ENCODE measurements around the gene SYPL2.

SYPL2 gene

DNA sequence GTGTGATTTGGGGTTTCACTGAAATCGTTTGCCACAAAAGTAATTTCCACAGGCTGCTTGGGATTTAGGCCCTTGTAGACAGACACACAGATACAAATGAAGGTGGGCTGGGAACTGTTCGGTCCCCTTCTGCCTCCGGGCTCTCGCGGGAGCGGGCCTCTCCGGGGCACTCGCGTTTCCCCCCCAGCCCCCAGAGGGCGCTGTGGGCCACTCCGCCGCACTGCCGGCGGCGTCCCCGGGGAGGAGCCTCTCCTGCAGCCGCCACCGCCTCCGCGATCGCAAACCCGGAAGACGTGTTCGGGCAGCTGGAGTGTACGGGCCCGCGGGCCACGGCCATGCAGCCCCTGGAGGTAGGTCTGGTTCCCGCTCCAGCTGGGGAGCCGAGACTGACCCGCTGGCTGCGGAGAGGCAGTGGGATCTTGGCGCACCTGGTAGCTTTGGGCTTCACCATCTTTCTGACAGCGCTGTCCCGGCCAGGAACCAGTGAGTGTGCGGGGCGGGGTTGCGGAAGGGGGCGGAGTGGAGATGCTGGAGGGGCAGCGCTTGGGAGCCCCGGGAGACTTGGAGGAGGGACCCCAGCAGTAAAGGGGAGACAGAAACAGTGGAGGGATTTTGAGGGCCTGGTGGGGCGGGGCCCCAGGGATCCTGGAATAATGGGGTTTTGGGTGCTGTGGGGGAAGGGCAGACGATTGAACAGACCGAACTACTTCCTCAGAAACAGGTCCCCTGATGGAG, 27.6 kb downstream of the SYPL2 start, which contains the start of gene CYB561D1:
Gene CYB561D1 (plus strand): TSS at position 290 of the 735 bp plus-strand sequence. CDS start 46 bp downstream, at position 336.
- DNase-seq: peak; percentile 87

DNA sequence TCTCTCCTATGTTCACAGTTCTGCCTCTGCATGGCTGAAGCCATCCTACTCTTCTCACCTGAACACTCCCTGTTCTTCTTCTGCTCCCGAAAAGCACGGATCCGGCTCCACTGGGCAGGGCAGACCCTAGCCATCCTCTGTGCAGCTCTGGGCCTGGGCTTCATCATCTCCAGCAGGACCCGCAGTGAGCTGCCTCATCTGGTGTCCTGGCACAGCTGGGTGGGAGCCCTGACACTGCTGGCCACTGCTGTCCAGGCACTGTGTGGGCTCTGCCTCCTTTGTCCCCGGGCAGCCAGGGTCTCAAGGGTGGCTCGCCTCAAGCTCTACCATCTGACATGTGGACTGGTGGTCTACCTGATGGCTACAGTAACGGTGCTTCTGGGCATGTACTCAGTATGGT, 29.4 kb downstream of the SYPL2 start:
- no peak for DNase-seq

DNA sequence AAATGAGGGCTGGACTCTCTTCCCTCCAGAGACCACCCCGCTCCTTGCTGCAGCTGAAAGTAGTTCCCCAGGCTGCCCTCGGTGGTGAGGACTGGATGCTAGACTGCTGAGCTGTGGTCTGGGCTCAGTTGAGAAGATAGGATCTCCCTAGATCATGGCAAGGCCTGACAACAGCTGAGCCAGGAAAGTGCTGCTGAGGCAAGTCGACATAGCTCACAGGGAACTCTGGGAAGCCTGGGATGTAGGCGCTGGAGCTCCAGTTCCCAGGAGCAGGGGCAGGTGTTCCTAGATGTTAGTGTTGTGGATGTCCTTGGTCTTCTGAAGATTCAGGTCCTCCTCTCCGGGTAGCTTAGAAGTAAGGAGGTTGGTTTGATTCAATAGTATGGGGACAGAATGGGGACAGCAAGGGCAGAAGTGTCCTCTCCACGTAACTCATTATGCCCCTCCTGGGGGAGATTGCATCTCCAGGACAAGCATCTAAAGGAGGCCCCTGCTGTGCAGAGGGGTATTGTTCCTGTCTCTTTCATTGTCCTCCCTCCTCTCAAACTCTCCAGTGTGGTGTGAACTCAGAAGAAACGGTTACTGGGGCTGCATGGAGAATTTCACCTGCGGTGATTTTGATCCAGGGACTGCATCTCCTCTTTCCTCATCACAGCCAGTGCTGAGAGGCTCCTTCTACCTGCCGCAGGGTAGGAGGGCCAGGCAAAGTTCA, 31.3 kb downstream of the SYPL2 start:
- no peak for DNase-seq

DNA sequence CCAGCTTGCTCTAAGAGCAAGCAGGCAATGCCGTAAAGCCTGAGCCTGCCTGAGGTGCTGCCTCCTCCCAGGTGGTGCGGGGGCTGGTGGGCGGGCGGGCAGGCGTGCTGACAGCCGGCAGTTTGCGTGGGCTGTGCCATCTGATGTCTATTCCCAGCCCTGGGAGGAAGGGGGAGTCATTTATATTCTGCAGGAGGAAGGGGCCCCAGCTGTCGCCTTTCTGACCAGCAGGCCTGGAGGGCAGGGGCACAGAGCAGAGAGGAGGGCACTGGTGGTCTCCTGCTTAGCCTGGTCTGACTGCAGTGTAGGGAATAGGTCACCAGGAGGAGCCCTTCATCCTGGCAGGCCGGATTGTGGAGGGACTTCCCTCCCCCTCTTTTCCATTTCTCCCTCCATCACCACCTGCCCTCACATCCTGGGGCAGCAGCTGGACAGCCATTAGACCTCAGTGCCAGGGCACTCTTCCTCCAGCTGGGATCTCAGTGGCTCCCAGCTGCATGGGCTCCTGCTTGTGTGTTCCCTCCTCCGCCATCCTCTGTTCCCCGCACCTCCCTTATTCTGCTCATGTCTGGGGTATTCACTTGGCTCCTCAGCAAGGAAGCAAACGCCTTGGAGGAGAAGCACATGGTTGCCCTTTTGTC, 31.9 kb downstream of the SYPL2 start:
- peak; percentile 88 for DNase-seq

DNA sequence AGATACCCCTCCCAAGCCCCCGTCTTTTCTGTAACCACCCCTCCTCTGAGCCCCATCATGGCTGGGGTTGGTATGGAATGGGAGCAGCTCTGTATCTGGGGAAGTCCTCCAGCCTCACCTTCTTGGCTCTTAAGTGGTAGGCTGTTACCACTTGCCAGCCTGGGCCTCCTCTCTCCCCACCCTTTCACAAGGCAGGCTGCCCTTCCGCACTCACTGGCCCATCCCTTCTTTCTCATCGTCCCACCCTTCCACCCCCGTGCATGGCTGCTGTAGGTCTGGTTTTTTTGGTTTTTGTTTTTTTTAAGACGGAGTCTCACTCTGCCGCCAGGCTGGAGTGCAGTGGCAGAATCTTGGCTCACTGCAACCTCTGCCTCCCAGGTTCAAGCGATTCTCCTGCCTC, 32.7 kb downstream of the SYPL2 start:
- DNase-seq: no peak

DNA sequence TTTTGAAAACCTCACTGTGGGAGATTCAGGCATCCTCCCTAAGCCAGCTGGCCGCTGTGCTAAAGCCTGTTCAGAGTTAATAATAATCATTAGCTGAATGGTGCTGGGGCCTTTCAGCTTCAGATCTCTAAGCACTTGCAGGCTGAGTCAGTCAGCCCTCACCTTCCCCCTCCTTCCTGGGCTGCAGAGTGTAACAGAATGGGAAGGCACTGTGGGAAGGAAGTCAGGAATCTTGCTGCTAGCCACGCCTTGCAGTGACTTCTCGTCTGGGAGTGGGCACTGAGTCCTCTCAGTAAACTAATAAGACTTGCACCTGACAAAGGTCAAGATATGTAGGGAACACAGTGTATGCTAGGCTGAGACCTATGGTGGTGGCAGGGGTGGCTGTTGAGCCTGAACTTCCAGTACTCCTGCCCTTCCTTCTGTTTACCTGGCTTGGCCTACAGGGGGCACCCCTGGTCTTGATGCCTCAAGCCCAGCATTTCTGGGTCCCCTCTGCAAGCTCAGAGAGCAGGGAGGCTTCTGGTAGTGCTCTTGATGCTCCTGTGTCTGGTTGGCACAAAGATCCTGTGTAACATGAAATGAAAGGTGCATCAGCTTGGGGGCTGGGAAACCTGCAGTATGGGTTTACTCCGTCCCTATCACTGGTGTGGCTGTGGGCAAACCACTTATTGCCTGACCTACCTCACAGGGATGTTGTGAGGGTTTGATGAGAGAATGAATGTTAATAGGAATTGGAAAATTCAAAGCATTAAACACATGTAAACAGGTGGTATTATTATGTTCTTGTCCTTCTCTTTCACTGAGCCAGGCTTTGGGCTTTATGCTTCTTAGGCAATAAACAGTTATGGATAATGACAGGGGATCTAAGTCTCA, 33.6 kb downstream of the SYPL2 start:
- no peak for DNase-seq

DNA sequence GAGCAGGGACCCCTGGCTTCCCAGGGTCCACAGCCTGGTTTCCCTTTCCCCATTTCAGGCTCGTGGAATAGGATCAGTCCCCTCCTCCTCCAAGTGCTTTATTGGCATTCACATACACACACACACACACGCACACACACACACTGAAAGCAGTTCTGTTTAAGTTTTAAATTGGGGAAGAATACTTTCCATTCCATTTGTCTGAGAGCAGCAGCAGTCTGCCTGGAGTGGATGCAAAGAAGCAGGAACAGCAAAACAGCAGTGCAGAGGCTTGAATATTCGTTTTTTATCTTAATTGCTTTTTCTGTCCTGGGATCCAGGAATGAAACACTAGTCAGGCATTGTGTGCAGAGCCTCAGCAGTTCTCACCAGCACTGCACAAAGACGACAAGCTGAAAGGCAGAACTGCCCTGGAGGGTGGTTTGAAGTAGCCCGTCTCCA, 34.6 kb downstream of the SYPL2 start:
- no peak for DNase-seq

DNA sequence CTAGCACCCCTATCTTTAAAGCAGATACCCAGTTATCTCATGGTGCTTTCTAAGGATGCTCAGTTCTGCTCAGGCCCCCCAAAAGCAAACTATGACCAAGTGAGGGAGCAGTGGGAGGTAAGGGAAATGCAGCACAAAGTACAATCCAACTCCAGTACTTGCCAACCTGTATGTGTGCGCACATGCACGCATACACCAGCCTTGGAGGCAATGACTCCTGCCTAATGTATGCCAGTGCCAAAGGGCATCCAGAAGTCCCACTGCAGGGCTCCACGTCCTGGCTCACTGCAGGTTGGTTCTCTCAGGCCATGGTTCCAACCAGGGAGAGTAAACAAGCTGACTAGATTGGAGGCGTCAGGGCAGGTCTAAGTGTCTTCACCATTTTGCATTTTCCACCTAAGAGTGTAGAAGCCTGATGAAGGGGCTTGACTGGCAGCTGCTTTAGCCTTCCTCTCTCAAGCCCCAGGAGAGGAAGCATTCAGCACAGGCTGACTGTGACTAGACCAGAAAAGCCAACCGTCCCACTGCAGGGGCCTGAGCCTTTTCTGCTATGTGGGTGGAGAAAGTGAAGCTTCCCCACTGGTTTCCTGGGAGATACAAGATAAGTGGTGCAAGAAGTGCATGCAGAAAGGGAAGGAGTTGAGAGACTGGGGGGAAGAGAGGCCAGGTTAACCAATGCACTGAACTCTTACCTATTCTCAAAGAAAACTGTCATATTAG, 35.5 kb downstream of the SYPL2 start:
- DNase-seq: no peak

DNA sequence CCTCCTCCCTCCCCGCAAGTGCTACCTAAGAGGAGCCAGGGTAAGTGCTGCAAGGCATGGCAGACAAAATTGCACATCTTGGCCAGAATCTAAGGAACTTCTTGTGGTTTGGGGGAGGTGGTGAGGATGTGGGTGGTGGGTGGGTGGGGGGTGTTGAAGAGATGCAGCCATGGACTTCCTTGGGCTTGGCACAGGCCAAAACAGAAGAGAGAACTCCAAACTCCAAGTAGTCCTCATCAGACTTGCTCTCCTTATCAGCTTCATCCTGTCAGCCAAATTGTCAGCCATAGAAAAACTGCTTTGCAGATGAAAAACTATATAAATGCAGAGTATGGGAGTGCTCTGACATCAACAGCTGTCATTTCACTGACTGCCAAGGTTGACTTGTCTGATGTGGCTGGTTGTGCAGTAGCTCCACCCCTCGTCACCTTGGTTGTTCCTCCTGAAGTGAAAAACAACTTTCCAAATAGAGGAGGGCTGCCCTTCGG, 36.1 kb downstream of the SYPL2 start:
- no peak for DNase-seq

DNA sequence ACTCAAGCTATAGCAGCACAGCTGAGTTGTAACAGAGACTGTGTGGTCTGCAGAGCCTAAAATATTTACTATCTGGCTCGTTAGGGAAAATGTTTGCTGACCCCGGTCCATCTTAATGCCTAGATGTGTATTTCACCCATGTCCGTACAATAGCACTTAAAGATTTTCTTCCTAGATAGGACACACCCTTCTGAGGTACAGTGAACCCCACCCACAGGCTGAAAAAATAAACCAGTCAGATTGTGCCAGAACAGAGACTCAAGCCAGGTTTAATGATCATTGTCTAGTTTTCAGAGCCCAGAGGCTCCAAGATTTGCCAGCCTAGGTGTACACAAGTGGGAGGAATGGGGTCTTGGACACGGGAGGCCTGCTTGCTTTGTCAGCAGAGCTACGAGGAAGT, 37.6 kb downstream of the SYPL2 start:
- DNase-seq: no peak

DNA sequence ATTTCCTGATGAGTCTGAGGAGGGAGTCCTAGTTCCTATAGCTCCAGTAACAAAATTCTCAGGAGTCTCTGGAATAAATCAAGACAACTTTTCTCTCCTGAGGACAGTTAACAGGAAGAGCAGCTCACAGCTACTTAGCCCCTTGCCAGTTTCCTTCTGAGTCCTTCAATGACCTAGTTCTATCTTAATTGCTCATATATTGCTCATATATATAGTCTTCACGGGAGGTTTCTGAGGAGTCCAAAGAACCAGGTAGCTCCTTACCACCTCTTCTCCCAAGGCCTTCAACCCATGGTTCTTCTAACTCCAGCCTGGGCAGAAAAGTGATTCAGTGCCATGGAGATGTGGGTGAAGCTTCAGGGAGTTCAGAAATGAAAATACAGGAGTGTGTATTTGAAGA, 38.6 kb downstream of the SYPL2 start:
- no peak for DNase-seq

DNA sequence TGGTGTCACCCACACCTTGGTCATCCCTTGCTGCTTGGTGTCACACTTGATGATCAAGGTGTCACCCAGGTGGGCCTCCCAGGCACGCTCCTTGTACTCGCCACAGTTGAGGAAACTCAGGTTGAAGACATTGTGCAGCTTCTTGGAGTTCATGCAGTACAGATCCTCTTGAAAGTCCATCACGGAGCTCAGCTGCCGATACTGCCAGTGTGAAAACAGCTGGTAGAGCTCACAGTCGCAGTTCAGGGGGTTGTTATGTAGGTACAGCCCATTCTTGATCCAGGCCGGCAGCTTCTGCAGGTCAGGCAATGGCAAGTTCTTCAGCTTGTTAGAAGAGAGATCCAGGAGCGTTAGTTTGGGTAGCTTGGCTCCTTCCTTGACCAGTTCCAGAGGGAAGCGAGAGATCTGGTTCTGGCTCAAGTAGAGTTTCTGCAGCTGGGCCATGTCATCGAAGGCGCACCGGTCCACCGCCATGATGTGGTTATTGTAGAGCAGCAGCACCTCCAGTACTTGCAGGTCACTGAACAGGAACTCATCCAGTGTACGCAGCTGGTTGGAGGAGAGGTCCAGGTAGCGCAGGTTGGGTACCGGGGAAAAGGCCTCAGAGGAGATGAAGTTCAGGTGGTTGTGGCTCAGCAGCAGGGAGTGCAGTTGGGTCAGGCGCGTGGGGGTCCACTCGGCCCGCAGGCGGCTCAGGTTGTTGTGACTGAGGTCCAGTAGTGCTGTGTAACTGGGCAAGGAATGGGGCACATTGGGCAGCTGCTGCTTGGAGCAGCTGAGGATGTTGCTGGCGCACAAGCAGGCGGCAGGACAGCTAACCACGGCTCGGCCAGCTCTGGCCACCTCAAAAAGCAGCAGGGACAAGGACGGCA, 41.9 kb downstream of the SYPL2 start:
- no peak for DNase-seq

DNA sequence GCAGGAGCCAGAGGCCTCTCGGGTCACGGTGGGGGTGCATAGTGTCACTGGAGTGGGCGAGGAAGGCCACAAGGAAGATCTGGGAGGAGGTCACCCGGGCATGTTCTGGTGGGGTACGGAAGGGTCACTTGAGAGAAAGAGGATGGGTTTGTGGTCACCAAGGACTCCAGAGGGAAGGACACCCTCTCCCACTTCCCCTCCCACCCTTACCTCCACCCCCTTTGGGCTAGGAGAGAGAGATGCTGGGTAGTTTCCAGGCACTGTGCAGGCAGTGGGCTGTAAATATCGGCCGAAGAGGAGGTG, 42.5 kb downstream of the SYPL2 start:
- DNase-seq: no peak

DNA sequence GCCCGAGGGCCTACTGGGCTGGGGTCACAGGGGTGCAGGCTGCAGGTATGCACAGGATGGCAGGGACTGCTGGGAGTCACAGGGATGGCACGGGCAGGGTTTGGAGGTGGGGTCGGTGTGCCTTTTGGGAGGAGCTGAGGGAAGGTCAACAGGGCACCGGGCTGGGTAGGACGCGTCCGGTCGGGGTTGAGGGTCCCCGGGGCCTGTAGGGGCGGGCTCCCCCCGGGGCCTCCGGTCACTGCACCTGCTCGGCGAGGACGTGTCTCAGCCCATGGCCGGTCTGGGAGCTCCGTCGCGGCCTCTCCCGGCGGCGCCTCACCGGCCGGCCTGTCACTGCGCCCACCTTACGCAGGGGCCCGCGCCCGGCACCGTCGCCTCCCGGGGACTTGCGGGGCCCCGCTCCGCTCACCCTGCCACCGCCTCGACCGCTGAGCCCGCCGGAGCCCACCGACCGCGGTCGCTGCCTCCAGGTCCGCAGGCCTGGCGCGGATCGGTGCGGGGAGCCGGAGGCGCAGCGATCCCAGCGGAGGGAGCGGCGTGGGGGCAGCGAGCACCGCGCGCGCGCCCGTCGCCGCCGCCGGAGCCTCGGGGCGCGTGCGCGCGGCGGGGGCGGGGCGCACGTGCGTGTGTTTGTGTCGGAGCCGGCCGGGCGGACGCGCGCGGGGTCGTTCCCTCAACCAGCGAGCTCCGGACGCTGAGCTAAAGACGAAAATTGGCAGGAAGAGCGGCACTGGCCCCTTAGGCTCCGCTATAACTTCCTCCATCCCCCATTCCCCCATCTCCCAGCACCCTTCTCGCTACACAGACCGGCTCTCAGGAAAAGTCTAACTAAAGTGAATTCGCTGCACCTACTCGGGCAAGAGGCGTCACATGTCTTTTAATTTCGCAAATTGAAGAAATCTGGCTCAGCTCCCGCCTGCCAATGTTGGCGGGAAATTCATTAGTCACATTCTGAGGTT, 43.1 kb downstream of the SYPL2 start, which contains the start of gene AMIGO1:
Gene AMIGO1 (minus strand): TSS at position 552 of the 959 bp plus-strand sequence. CDS start 815 bp downstream, outside the sequence.
- peak; percentile 59 for DNase-seq

DNA sequence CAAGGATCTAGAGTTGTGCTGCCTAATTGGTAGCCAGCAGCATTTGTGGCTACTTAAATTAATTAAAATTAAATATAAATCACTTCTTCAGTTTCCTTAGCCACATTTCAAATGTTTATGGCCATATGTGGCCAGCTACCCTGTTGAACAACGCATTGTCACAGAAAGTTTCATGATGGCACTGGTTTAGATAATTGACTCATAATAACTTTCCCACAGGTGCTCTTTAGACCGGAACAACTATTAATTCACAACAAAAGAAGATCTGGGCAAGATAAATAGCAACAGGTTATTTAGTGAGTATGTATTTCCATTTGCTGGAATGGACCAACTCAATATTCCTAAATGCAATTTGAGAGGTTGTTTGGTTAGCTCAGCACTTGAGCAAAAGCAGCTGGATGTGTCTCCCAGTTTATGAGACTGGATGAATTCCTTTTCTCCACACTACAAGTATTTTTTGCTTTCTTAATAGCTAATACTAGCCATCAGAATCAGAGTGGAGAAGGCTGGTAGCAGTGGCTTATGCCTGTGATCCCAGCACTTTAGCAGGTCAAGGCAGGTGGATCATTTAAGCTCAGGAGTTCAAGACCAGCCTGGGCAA, 46.9 kb downstream of the SYPL2 start:
- no peak for DNase-seq

DNA sequence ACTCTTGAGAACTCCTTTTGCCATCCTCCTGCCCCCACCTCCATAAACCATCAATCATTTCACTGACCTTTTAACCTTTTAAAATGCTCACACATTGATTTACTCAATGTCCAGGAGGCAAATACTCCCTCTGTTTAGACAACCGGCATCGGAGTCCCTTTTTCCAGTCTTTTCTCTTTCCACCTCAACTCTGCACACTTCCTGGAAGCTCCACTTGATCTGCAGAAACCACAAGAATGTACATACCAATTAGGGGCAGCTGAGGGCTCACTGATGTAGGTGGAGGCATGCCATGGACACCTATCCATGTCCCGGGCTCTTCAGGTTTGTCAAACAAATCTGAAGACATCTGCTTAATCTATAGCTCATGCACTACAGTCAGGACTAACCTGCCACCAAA, 48.5 kb downstream of the SYPL2 start:
- DNase-seq: no peak

DNA sequence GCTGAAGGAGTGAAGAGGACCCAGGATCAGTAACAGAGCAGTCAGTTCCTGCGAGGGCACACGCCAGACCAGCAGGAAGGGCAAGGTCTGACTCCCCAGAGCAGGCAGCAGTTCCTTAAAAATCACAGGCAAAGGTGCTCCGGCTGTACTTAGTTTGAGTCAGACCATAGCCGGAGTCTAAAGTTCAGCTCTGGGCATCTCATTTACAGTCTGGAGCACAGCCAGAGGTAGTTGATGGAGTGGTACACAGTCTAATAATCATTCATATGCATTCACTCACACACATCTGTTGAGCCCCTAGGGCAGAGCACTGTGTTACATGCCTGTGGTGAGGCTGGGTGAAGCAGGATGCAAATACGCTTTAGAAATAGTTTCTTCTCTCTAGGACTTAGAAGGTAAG, 50.5 kb downstream of the SYPL2 start:
- no peak for DNase-seq

DNA sequence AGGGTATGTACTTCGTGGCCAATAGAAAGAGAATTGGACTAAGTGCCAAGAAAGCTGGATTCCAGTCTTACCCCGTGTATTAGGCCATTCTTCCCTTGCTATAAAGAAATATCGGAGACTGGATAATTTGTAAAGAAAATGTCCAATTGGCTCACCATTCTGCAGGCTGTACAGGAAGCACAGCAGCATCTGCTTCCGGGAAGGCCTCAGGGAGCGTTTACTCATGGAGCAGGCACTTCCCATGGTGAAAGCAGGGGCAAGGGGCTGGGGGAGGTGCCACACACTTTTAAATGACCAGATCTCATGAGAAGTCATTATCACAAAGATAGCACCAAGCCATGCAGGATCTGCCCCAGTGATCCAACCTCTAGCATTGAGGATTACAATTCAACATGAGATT, 51.0 kb downstream of the SYPL2 start:
- no peak for DNase-seq

All from NCI-H2171 (cell line).